C4-2B (cell line): Measurements from ENCODE around the gene FBXW5.

Experiments used
- H3K27ac ChIP-seq: fragments of 450-650 bp; 2 replicates; pipeline ENCODE4 v1.5.1; 2017
- ZFX ChIP-seq: fragments of 450-650 bp; IDR thresholded peaks from 2 replicates; pipeline ENCODE4 v1.6.1; 2017
- TF ChIP-seq, protein P1 (sequence below): fragments of 450-650 bp; conservative IDR thresholded peaks from 2 replicates; pipeline ENCODE4 v1.5.1; 2017; ENCODE audit warnings: mild to moderate bottlenecking

Gene FBXW5

DNA sequence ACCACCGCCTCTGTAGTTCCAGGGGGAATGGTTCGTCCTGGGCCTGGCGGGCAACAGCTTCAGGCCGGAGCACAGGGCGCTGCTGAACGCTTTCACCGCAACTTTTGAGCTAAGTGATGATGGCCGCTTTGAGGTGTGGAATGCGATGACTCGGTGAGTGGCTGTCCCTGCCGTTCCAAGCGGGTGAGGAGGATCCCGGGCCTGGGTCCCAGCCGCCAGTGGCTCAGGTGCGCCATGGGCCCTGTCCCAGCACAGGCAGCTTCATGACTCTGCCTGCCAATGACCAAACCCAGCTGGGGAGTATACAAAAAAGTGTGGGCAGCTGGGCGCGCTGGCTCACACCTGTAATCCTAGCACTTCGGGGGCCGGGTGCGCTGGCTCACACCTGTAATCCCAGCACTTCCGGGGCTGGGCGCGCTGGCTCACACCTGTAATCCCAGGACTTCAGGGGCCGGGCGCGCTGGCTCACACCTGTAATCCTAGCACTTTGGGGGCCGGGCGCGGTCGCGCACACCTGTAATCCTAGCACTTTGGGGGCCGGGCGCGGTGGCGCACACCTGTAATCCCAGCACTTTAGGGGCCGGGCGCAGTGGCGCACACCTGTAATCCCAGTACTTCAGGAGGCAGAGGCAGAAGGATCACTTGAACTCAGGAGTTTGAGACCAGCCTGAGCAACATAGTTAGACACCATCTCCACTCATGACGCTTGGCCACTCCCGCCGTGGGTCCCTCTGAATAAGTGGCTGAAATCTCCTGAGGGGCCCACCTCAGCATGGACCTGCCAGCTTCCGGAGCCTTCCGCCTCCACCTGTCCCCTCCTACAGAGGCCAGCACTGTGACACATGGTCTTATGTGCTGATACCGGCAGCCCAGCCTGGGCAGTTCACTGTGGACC is 8.6 kb upstream of the FBXW5 start:
- no peak overlapping the region for H3K27ac ChIP-seq
- TF ChIP-seq, protein P1, sequence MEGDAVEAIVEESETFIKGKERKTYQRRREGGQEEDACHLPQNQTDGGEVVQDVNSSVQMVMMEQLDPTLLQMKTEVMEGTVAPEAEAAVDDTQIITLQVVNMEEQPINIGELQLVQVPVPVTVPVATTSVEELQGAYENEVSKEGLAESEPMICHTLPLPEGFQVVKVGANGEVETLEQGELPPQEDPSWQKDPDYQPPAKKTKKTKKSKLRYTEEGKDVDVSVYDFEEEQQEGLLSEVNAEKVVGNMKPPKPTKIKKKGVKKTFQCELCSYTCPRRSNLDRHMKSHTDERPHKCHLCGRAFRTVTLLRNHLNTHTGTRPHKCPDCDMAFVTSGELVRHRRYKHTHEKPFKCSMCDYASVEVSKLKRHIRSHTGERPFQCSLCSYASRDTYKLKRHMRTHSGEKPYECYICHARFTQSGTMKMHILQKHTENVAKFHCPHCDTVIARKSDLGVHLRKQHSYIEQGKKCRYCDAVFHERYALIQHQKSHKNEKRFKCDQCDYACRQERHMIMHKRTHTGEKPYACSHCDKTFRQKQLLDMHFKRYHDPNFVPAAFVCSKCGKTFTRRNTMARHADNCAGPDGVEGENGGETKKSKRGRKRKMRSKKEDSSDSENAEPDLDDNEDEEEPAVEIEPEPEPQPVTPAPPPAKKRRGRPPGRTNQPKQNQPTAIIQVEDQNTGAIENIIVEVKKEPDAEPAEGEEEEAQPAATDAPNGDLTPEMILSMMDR: no peak
- TF ChIP-seq ZFX: no peak

DNA sequence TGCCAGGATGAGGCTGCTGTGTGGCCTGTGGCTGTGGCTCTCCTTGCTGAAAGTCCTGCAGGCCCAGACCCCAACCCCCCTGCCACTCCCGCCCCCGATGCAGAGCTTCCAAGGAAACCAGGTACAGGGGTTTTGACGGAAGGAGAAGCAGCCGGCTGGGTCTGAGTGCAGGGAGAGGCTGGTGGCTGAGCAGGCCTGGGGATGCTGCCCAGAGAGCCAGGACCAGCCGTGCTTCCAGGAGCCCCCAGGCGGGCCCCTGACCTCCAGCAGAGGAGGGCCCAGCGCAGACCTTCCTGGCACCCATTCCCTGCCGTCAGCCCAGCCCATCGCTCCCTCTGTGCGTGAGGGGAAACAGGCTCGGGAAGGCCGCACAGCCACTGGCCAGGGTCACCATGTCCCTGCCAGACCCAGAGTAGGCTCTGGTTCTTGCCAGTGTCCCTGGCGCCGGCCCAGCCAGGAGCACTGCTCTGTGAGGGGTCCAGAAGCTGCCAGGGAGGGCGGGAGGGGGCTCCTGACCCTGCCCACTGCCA is 7.8 kb upstream of the FBXW5 start:
- H3K27ac ChIP-seq: no peak overlapping the region
- TF ChIP-seq, protein P1: no peak
- no peak for TF ChIP-seq ZFX

DNA sequence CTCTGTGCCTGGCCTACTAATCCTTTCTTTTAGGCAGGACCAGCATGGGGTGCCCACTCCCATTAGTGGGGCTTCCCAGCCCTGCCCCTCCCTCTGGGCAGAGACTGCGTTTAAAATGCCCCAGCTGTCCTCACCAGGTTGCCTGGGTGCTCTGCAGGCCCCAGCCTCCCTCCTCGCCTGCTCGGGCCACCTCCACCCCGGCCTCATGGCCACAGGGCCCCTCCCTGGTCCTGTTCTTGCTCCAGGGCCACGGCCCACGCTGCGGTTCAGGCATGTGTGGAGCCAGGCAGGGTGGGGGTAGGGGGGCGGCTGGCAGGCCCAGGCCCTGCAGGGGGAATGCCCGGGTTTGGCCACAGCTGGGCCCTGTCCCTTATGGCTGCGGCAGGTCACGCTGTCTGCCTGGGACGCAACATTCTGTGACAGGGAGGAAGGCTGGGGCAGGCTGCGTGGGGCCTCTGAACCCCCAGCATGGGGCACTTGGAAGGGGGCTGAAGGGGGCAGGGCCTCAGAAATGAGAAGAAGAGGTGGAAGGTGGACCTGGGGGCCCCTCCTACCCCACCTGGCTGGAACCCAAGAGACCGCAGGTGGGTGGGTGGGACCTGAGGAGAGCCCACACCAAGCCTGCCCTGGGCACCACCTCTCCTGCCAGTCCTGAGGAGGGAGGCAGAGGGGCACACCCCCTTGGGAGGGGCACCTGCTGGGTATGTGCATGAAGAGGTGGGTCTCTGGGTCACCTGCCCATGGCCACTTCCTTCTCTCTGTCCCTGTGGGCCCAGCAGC is 7.2 kb upstream of the FBXW5 start, which contains the start of gene LCN12:
Gene LCN12 (plus strand): TSS at position 733 of the 780 bp plus-strand sequence. CDS start 55 bp downstream, outside the sequence.
- peak within 1 kb of the TSS; percentile 100; the same call in 1 of the 2 replicates for H3K27ac ChIP-seq

DNA sequence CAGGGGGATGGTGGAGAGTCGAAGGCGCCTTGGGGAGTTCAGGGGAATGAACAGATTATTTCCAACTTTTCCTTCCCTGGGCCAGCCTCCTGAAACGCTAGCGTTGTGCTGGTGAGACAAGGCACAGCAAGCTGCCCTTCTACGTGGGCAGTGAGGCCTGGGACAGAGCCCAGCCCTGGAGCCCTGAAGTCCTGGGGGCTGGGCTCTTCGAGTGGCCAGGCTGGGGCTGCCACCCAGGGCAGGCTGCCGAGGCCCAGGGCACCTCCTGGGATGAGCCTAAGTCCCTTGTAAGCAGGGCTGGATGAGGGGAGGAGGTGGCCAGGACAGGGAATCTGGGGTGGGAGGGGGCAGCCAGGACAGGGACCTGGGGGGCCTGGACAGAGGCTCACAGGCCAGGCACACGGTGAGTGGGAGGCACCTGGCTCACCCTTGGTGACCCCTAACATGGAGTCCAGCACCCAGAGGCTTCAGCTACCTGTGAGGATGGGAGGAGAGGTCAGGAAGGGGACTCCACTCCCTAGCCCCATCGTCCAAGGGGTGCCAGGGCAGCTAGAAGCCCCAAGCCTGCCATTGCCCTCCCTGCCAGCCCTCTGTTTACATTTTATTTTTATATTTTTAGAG is 6.2 kb upstream of the FBXW5 start:
- H3K27ac ChIP-seq: peak overlapping the region; percentile 100

More for the DNA sequence above, 7.2 kb upstream of the FBXW5 start, which contains the start of gene LCN12:
- no peak for TF ChIP-seq ZFX
- TF ChIP-seq, protein P1: no peak

DNA sequence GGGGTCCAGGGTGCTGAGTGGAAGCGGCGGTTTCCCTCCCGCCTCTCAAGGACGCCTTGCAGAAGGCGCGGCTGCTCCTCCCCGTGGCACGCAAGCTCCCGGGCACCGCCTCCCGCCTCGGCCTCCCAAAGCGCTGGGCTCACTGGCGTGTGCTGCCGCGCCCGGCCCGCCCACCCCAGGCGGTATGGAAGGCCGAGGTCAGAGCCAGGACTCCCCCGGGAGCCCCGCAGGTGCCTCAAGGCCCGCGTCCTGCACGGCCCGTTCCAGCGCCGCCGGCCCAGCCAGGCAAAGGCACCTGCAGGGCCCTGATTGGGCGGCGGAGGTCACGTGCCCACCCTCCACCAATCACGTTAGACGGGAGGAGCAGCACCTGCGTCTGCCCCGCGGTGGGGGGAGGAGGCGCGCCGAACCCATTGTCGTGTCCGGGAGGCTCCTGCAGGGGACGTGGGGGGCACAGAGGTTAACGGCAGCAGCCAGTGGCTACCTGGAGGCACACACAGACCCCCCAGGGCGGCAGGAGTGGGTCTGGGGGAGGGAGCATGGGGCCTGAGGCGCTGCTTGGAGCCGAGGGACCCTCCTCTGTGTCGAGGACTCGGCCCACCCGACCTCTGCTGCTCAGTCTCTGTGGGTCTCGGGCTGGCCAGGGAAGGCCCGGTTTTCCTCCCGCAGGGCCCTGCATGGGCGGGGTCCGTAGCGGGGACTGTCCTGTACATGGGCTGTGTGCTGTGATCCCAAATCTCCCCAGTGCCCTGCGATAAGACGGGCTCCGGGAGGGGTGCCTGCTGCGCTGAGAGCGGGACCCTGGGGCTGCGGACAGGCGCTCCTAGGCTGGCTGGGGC is 5.5 kb upstream of the FBXW5 start:
- peak overlapping the region; percentile 100 for H3K27ac ChIP-seq
- TF ChIP-seq ZFX: 0 out of 2 replicates have a peak, but pooled peaks have one; percentile 37
- TF ChIP-seq, protein P1: no peak; the same call in 1 of the 2 replicates

More for the DNA sequence above, 6.2 kb upstream of the FBXW5 start:
- TF ChIP-seq, protein P1: no peak
- TF ChIP-seq ZFX: no peak

DNA sequence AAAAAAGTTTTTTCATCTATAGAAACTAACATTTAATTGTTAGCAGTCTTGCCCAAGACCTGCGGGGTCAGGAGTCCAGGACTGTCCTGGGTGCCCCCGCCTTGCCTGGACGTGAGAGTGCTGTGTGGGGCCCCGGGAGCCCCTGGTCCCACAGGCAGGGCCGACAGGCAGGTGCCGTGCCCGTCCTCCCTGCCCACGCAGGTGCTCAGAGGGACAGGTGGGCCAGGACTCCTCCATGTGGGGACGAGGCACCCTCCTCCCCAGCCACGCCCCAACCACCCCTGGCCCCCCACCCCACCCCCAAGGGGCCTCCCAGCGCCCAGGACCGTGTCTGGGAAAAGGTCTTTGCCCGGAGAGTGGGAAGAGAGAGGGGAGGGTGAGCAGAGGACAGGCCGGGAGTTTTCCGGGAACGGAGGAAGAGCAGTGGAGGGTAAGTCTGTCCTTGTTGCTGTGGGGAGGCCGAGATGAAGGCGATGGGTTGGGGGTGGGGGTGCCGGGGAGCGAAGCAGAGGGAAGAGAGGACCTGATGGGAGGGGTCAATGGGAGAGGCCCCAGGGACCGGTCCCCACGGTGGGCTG is 4.8 kb upstream of the FBXW5 start:
- H3K27ac ChIP-seq: peak overlapping the region; percentile 100
- no peak for TF ChIP-seq ZFX
- TF ChIP-seq, protein P1: no peak
